Esophagus squamous epithelium (tissue), 5 donors: ENCODE measurements around the gene MEIKIN. TPM values are rescaled to one million over a fixed set of nuclear protein-coding genes. Genes with fewer than 3 reads are reported as not detected.
A peak's percentile ranks its signal among the peaks of the same experiment; 100 is the strongest.

ENCODE experiments used
- DNase-seq: peaks from one replicate; lab custom pipeline; 2025; lab: John Stamatoyannopoulos, UW
- H3K27ac ChIP-seq, 4 donors: fragments of 200-600 bp; sonication (generic); one replicate each; pipeline ENCODE4 v1.5.1; 2016 to 2019; ENCODE audit warnings: mild to moderate bottlenecking in 1 of 4
- H3K27me3 ChIP-seq, 4 donors: fragments of 200-600 bp; sonication (generic); 1 replicate in 3 of 4; 2 replicates in 1 of 4; pipeline versions ENCODE4 v1.5.1 to v1.6.0; 2017 to 2021; ENCODE audit warnings: antibody characterized with exemption in 1 of 4
- H3K36me3 ChIP-seq, 3 donors: fragments of 200-600 bp; sonication (generic); one replicate each; pipeline ENCODE4 v1.5.1; 2016 to 2019
- H3K4me1 ChIP-seq, 3 donors: fragments of 200-600 bp; sonication (generic); one replicate each; pipeline ENCODE4 v1.5.1; 2017 to 2019
- H3K4me3 ChIP-seq, 4 donors: fragments of 200-600 bp; sonication (generic); 1 replicate in 3 of 4; 2 replicates in 1 of 4; pipeline ENCODE4 v1.5.1; 2016 to 2019; ENCODE audit warnings: mild to moderate bottlenecking in 2 of 4, moderate library complexity in 1 of 4
- H3K9me3 ChIP-seq, 3 donors: fragments of 200-600 bp; sonication (generic); one replicate each; pipeline ENCODE4 v1.5.1; 2016 to 2019
- POLR2A ChIP-seq, 4 donors: fragments of 450-650 bp; IDR thresholded peaks; one replicate each; pipeline ENCODE4 v1.6.1; 2017; ENCODE audit warnings: antibody characterized with exemption in 4 of 4, mild to moderate bottlenecking in 4 of 4, moderate library complexity in 3 of 4
- WGBS, 2 donors: methylation state at CpG; one replicate each; pipeline ENCODE4 v1.1.5; 2018; 5-methylcytosine and 5-hydroxymethylcytosine counted together
- intact Hi-C: fragments of 100-400 bp; cut with DNase I; formaldehyde crosslinking; loops from one replicate; pipeline ENCODE4 v1.15.0; 2022
- total RNA-seq, 4 donors: library from RNA; depleted of rRNA; stranded (reverse); fragments of >200 nt; gene quantifications; one replicate each; pipeline ENCODE4 v1.1.0, GENCODE V29; 2016
- TF ChIP-seq, protein P1 (sequence below), 6 experiments: fragments of 450-650 bp in 4 of 6; fragments of 200-600 bp in 2 of 6; sonication (generic) in 2 of 6; IDR thresholded peaks; one replicate each; pipeline ENCODE4 v1.5.1; 2016 to 2019; ENCODE audit warnings: antibody characterized with exemption in 6 of 6, mild to moderate bottlenecking in 4 of 6, moderate library complexity in 4 of 6
- donor health status: DM: yes; HTN: yes; CAD: no.

The MEIKIN gene
- total RNA-seq, 4 donors from 2014 or later: not detected

- Histone ChIP-seq H3K27ac (peak overlapping the region in 2 of 4 donors; percentile 0 to 99), H3K27me3 (no peaks in the 10 kb centered on the region), H3K4me3 (peak overlapping the region in 3 of 4 donors; percentile 90 to 99 (median 98)), H3K36me3 (no peaks in the 10 kb centered on the region), H3K9me3 (no peaks in the 10 kb centered on the region), H3K4me1 (peaks cover 4 to 50% (median 22%) of the 10 kb centered on the region in 3 donors)
- no peak for TF ChIP-seq POLR2A (IDR thresholded peaks at IDR 0.05)
- TF ChIP-seq, protein P1, sequence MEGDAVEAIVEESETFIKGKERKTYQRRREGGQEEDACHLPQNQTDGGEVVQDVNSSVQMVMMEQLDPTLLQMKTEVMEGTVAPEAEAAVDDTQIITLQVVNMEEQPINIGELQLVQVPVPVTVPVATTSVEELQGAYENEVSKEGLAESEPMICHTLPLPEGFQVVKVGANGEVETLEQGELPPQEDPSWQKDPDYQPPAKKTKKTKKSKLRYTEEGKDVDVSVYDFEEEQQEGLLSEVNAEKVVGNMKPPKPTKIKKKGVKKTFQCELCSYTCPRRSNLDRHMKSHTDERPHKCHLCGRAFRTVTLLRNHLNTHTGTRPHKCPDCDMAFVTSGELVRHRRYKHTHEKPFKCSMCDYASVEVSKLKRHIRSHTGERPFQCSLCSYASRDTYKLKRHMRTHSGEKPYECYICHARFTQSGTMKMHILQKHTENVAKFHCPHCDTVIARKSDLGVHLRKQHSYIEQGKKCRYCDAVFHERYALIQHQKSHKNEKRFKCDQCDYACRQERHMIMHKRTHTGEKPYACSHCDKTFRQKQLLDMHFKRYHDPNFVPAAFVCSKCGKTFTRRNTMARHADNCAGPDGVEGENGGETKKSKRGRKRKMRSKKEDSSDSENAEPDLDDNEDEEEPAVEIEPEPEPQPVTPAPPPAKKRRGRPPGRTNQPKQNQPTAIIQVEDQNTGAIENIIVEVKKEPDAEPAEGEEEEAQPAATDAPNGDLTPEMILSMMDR (IDR thresholded peaks at IDR 0.05): no peak
- intact Hi-C loops: loop anchor here (10.0 kb wide), 1 partner anchor 160 kb away; the partner anchor contains the start of gene RAPGEF6
- 28 to 38% methylated on average over 6 of the region's 6 CpGs for WGBS, 2 donors
- no peak for DNase-seq
These were observed 150.2 kb downstream of the MEIKIN start for GRCh38 chr5:131795228-131795627.

- Histone ChIP-seq H3K27me3 (no peaks in the 10 kb centered on the region), H3K36me3 (no peaks in the 10 kb centered on the region), H3K27ac (no peak overlapping the region), H3K4me3 (peak overlapping the region in 2 of 4 donors; percentile 90 to 99), H3K4me1 (peaks cover 4 to 50% (median 22%) of the 10 kb centered on the region in 3 donors), H3K9me3 (no peaks in the 10 kb centered on the region)
- TF ChIP-seq, protein P1 (IDR thresholded peaks at IDR 0.05): no peak
- no peak for TF ChIP-seq POLR2A (IDR thresholded peaks at IDR 0.05)
- DNase-seq: no peak
- intact Hi-C loops: loop anchor here (10.0 kb wide), 1 partner anchor 160 kb away; the partner anchor contains the start of gene RAPGEF6
- WGBS, 2 donors: 72 to 77% methylated on average over 4 of the region's 4 CpGs
These were observed 150.9 kb downstream of the MEIKIN start for GRCh38 chr5:131794586-131794985.

GRCh38 chr5:131792896-131793295, 152.6 kb downstream of the MEIKIN start:
- Histone ChIP-seq H3K27me3 (no peaks in the 10 kb centered on the region), H3K36me3 (no peaks in the 10 kb centered on the region), H3K27ac (no peak overlapping the region), H3K4me1 (peaks cover 4 to 53% (median 21%) of the 10 kb centered on the region in 3 donors), H3K4me3 (no peak overlapping the region), H3K9me3 (no peaks in the 10 kb centered on the region)
- DNase-seq: no peak
- TF ChIP-seq, protein P1 (IDR thresholded peaks at IDR 0.05): no peak
- no peak for TF ChIP-seq POLR2A (IDR thresholded peaks at IDR 0.05)
- WGBS, 2 donors: 90 to 94% methylated on average over 2 of the region's 2 CpGs
- intact Hi-C loops: loop anchor here (10.0 kb wide), 1 partner anchor 158 kb away; the partner anchor contains the start of gene RAPGEF6

GRCh38 chr5:131791866-131792265, 153.6 kb downstream of the MEIKIN start:
- no peaks in the 10 kb centered on the region for H3K36me3 ChIP-seq
- intact Hi-C loops: loop anchor here (10.0 kb wide), 1 partner anchor 157 kb away; the partner anchor contains the start of gene RAPGEF6
- peaks cover 4 to 57% (median 17%) of the 10 kb centered on the region in 3 donors for H3K4me1 ChIP-seq
- no peak for DNase-seq
- WGBS, 2 donors: 80 to 100% methylated on average over 2 to 3 of the region's 6 CpGs
- no peaks in the 10 kb centered on the region for H3K9me3 ChIP-seq
- H3K27ac ChIP-seq: no peak overlapping the region
- TF ChIP-seq POLR2A (IDR thresholded peaks at IDR 0.05): no peak
- TF ChIP-seq, protein P1 (IDR thresholded peaks at IDR 0.05): no peak
- H3K27me3 ChIP-seq: no peaks in the 10 kb centered on the region
- no peak overlapping the region for H3K4me3 ChIP-seq

GRCh38 chr5:131790550-131790949, 154.9 kb downstream of the MEIKIN start:
- no peaks in the 10 kb centered on the region for H3K36me3 ChIP-seq
- H3K4me1 ChIP-seq: peaks cover 4 to 52% (median 16%) of the 10 kb centered on the region in 3 donors

More at GRCh38 chr5:131790550-131790949, 154.9 kb downstream of the MEIKIN start:
- no peak for TF ChIP-seq POLR2A (IDR thresholded peaks at IDR 0.05)
- TF ChIP-seq, protein P1 (IDR thresholded peaks at IDR 0.05): no peak
- no peak overlapping the region for H3K4me3 ChIP-seq
- H3K27me3 ChIP-seq: no peaks in the 10 kb centered on the region
- H3K9me3 ChIP-seq: no peaks in the 10 kb centered on the region
- intact Hi-C loops: loop anchor here (10.0 kb wide), 1 partner anchor 156 kb away; the partner anchor contains the start of gene RAPGEF6
- DNase-seq: no peak
- whole genome bisulfite sequencing, 2 donors: 85 to 92% methylated on average over 2 of the region's 2 CpGs
- H3K27ac ChIP-seq: no peak overlapping the region
